RWPE1 (cell line): ENCODE measurements around the gene SOCS7.

ENCODE experiments used
- CTCF ChIA-PET: fragments of 350-600 bp; sonication (Branson Sonifier 250); formaldehyde crosslinking; extraction: SDS; loops from one replicate; lab custom pipeline; 2021; lab: Yijun Ruan, JAX
- POLR2A ChIA-PET: fragments of 400-600 bp; formaldehyde crosslinking; extraction: SDS; loops from one replicate; lab custom pipeline; 2020; ENCODE audit warnings: antibody characterized with exemption; ENCODE audit not compliant: low non-redundant PET; lab: Yijun Ruan, JAX
- DNase-seq: peaks from one replicate; pipeline ENCODE4 v3.0.0; 2012; ENCODE audit warnings: low spot score
- H3K27ac ChIP-seq: fragments of 450-650 bp; 2 replicates; pipeline ENCODE4 v1.5.1; 2017
- CTCF ChIP-seq: fragments of 450-650 bp; conservative IDR thresholded peaks from 2 replicates; pipeline ENCODE4 v1.5.1; 2017; ENCODE audit warnings: low read depth, mild to moderate bottlenecking

SOCS7 gene

DNA sequence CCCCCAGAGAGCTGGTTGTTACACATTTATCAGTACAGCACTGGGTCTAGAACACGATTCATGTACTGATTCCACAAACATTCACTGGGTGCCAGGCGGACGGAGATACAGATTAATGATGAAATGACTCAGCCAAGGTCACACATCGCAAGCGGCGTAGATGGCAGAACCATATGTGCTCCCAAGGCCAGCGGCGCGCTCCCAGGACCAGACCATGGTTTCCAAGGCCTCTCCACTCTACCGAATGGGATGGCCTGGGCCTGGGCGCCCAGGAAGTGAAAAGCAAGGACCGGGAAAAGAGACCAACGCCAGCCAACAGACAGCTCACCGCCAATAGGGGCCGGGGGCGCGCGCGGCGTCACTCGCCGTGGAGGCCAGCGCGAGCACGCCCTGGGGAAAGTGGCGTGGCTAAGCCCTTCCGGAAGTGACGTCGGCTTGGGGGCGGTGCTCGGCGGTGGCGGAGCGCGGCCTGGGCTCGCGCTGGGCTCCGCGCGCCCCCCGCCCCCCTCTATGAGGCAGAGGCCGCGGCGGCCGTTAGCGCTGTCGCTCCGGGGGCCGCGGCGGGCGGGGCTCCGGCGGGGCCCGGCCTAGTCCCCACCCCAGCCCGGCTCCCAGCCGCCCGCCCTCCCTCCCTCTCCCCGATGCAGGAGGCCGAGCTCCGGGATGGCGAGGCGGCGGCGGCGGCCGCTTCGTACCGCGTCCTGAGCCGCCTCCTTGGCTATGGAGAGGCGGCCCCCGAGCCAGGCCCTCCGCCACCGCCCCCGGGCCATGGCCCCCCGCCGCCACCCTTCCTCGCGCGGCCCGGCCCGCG, at the start of gene SOCS7:
Gene SOCS7 (plus strand): TSS at position 433 of the 811 bp plus-strand sequence. CDS start 209 bp downstream, at position 642.
- no peak for TF ChIP-seq CTCF
- DNase-seq: peak; percentile 84
- ChIA-PET POLR2A (interaction anchor here (0.7 kb wide), 2 partner anchors 16 to 99 kb away, joined by 3 to 9 read pairs; no protein-coding TSS in a partner anchor), CTCF (interaction anchor here (0.5 to 2.0 kb wide), 3 partner anchors 52 to 66 kb away, joined by 3 to 4 read pairs (median 4); no protein-coding TSS in a partner anchor)
- H3K27ac ChIP-seq: peak within 1 kb of the TSS; percentile 81

DNA sequence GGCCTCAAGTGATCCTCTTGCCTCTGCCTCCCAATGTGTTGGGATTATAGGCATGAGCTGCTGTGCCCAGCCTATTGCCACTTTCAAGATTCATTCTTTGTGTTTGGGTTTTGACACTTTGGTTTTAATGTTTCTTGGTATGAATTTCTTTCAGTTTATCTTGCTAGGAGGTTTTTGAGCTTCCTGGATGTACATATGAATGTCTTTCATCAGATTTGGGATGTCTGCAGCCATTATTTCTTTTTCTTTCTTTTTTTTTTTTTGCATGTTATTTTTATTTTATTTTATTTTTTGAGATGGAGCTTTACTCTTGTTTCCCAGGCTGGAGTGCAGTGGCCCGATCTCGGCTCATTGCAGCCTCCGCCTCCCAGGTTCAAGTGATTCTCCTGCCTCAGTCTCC, 36.1 kb upstream of the SOCS7 start:
- no peak for TF ChIP-seq CTCF
- no peak for DNase-seq
- ChIA-PET POLR2A (no interaction called here), CTCF (interaction anchor here (0.6 to 0.7 kb wide), 2 partner anchors 33 to 97 kb away, joined by 3 to 5 read pairs; no protein-coding TSS in a partner anchor)
- H3K27ac ChIP-seq: no peak overlapping the region

- no peak for DNase-seq
- peak overlapping the region; percentile 35; the same call in 1 of the 2 replicates for H3K27ac ChIP-seq
- ChIA-PET CTCF (no interaction called here), POLR2A (interaction anchor here (0.6 kb wide), 1 partner anchor 11 kb away, joined by 3 read pairs; no protein-coding TSS in a partner anchor)
- no peak for TF ChIP-seq CTCF
These were observed 34.6 kb upstream of the SOCS7 start for GRCh38 chr17:38317081-38317480.

DNA sequence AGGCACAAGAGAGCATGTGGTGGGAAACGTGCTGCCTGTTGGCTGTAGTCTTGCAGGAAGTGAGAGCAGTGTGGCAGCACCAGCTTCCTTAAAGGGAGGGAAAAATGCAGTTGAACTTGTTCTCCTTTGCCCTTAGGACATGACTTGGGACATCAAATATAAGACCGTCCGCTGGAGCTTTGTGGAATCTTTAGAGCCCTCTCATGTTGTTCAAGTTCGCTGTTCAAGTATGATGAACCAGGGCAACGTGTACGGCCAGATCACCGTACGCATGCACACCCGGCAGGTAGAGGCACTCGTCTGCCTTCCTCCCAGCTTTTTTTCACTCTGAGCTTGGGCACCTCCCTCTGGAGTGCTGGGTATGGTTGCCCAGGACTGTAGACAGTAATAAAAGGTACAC, 31.2 kb upstream of the SOCS7 start:
- DNase-seq: peak; percentile 16
- H3K27ac ChIP-seq: no peak overlapping the region
- TF ChIP-seq CTCF: no peak
- POLR2A ChIA-PET: no interaction called here
- CTCF ChIA-PET: interaction anchor here (0.6 to 1.0 kb wide), 2 partner anchors 34 to 103 kb away, joined by 3 to 4 read pairs; no protein-coding TSS in a partner anchor

- ChIA-PET POLR2A (no interaction called here), CTCF (interaction anchor here (0.7 to 1.0 kb wide), 3 partner anchors 9 to 731 kb away, joined by 3 to 4 read pairs (median 3); no protein-coding TSS in a partner anchor)
- peak; percentile 70 for DNase-seq
- peak; percentile 83 for TF ChIP-seq CTCF
- no peak overlapping the region for H3K27ac ChIP-seq
These were observed 29.4 kb upstream of the SOCS7 start for GRCh38 chr17:38322156-38322779.

DNA sequence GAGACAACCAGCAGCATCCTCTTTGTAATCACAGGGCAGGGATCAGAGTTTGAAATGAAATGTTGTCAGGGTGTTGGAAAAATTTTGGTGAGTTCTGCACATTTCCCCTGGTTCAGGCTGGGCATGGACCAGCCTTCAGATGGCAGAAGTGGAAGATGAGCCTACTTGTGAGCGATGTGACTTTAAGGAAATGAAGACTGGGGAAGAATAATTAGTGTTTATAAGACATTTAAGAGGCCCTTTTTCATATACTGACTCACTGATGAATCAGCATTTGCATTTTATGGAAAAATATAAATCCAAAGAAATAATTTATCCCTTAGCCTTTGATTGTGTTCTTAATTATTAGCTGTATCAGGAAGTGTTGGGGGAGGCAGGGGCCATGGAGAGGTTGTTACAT, 28.7 kb upstream of the SOCS7 start:
- POLR2A ChIA-PET: no interaction called here
- no peak for TF ChIP-seq CTCF
- DNase-seq: no peak
- CTCF ChIA-PET: interaction anchor here (0.9 kb wide), 1 partner anchor 9 kb away, joined by 3 read pairs; no protein-coding TSS in a partner anchor
- no peak overlapping the region for H3K27ac ChIP-seq
